OCI-LY3 (cell line): ENCODE data around the gene FOXI2.

Experiments used
- H2AFZ ChIP-seq: fragments of 200-600, 300-600 bp; shearing (Covaris generic); 2 replicates; pipeline ENCODE4 v1.6.0; 2014; ENCODE audit warnings: antibody characterized with exemption, low read depth, low read length
- H3K27ac ChIP-seq: fragments of 200-600, 300-600 bp; sonication (generic); 2 replicates; pipeline ENCODE4 v1.5.1; 2014; ENCODE audit warnings: mild to moderate bottlenecking, low read length, moderate library complexity, mixed read lengths
- H3K27me3 ChIP-seq: fragments of 200-600, 300-600 bp; sonication (generic); 2 replicates; pipeline ENCODE4 v1.6.1; 2014; ENCODE audit warnings: low read depth, low read length, mixed read lengths
- H3K36me3 ChIP-seq: fragments of 200-600, 300-600 bp; sonication (generic); replicated peaks from 2 replicates; pipeline ENCODE3; 2014; ENCODE audit warnings: low read depth, low read length, mixed read lengths
- H3K4me1 ChIP-seq: fragments of 300-600, 200-600 bp; sonication (generic); 2 replicates; pipeline ENCODE4 v1.6.1; 2014; ENCODE audit warnings: low read length, mixed read lengths
- H3K4me2 ChIP-seq: fragments of 200-600, 300-600 bp; sonication (generic); 2 replicates; pipeline ENCODE4 v1.6.1; 2014; ENCODE audit warnings: low read length, mixed read lengths
- H3K4me3 ChIP-seq: fragments of 300-600, 200-600 bp; sonication (generic); 2 replicates; pipeline ENCODE4 v1.5.1; 2014; ENCODE audit warnings: antibody characterized with exemption, mild to moderate bottlenecking, low read length, moderate library complexity
- H3K79me2 ChIP-seq: fragments of 300-600, 200-600 bp; shearing (Covaris generic); 2 replicates; pipeline ENCODE4 v1.6.1; 2014; ENCODE audit warnings: mild to moderate bottlenecking, low read length, mixed read lengths
- H3K9ac ChIP-seq: fragments of 300-600, 200-600 bp; shearing (Covaris generic); 2 replicates; pipeline ENCODE4 v1.6.0; 2014; ENCODE audit warnings: mild to moderate bottlenecking, low read length, moderate library complexity
- H3K9me3 ChIP-seq: fragments of 200-600, 300-600 bp; shearing (Covaris generic); 2 replicates; pipeline ENCODE4 v1.6.1; 2014; ENCODE audit warnings: low read length, mixed read lengths; ENCODE audit not compliant: insufficient read depth
- H4K20me1 ChIP-seq: fragments of 200-600, 300-600 bp; sonication (generic); 2 replicates; pipeline ENCODE4 v1.6.1; 2016; ENCODE audit warnings: low read length, mixed read lengths; ENCODE audit not compliant: insufficient read depth
- CTCF ChIP-seq: fragments of 200-600, 300-600 bp; sonication (generic); IDR thresholded peaks from 2 replicates; pipeline ENCODE4 v1.5.1; 2014; ENCODE audit warnings: antibody characterized with exemption, low read length, low read depth
- EZH2phosphoT487 ChIP-seq: fragments of 200-600 bp; shearing (Covaris generic); IDR thresholded peaks from 2 replicates; pipeline ENCODE4 v1.6.1; 2018; ENCODE audit warnings: antibody characterized with exemption, mixed run types, low read depth

Gene FOXI2

GRCh38 chr10:127790066-127790624 lies 53.2 kb downstream of the FOXI2 start:
- H2AFZ ChIP-seq: no peak overlapping the region
- no peaks in the 10 kb centered on the region for H3K9me3 ChIP-seq
- H3K27me3 ChIP-seq: peaks cover 8% of the 10 kb centered on the region
- no peak overlapping the region for H3K4me3 ChIP-seq
- no peak overlapping the region for H3K9ac ChIP-seq
- no peaks in the 10 kb centered on the region for H3K79me2 ChIP-seq
- H3K4me2 ChIP-seq: no peak overlapping the region
- no peak overlapping the region for H3K27ac ChIP-seq
- H3K36me3 ChIP-seq: no peaks in the 10 kb centered on the region
- TF ChIP-seq EZH2phosphoT487: no peak
- TF ChIP-seq CTCF: no peak
- no peaks in the 10 kb centered on the region for H3K4me1 ChIP-seq
- H4K20me1 ChIP-seq: no peaks in the 10 kb centered on the region
